ENCODE data around the gene MAP3K15.

DNA sequence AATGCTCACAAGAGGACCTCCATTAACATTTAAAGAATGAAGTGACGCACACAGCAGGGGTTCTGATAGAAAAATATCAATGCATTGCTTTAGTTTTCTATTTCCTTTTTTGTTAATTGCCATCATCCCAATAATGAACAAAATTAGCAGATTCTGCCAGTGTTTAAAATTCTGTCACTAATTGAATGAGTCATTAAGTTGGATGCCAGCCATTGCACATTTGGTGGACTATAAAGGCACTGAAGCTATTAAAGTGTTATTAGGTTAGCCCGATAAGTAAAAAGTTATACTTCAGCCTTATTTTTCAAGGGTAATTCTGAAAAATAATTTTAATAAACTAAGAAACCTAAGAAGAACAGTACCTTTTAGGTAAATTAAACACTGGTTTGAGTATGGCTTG is 53.1 kb downstream of the MAP3K15 start:
- no peak for TF ChIP-seq EZH2 (IDR thresholded peaks at IDR 0.05; ENCODE audit: insufficient read depth, poor library complexity, severe bottlenecking)
- TF ChIP-seq EZH2phosphoT487 (IDR thresholded peaks at IDR 0.05; ENCODE audit: insufficient read depth, low read depth), result no peak

Data from GM23248 (cell line).